H9 (cell line): ENCODE data around the gene TRRAP. TPM values are rescaled to one million over a fixed set of nuclear protein-coding genes. Genes with fewer than 3 reads are reported as not detected.

Experiments used
- DNase-seq: peaks from one replicate; pipeline ENCODE4 v3.0.0-alpha.2; 2017
- H2AFZ ChIP-seq: one replicate; pipeline ENCODE4 v1.6.1; 2013; ENCODE audit warnings: mild to moderate bottlenecking, low read length, control low read depth, moderate library complexity
- H2AK5ac ChIP-seq: 2 replicates; pipeline ENCODE4 v1.6.1; 2013; ENCODE audit warnings: low read length, control low read depth, mixed read lengths; ENCODE audit not compliant: insufficient read length
- H2BK120ac ChIP-seq: one replicate; pipeline ENCODE4 v1.6.1; 2013; ENCODE audit warnings: low read depth, mild to moderate bottlenecking, low read length, control low read depth, inconsistent platforms; ENCODE audit not compliant: poor library complexity, severe bottlenecking
- H2BK12ac ChIP-seq: 2 replicates; pipeline ENCODE4 v1.6.1; 2013; ENCODE audit warnings: low read length, control low read depth, mixed read lengths, low read depth; ENCODE audit not compliant: insufficient read length
- H2BK15ac ChIP-seq: 2 replicates; pipeline ENCODE4 v1.6.1; 2013; ENCODE audit warnings: low read depth, low read length, control low read depth
- H2BK20ac ChIP-seq: one replicate; pipeline ENCODE4 v1.6.1; 2013; ENCODE audit warnings: low read depth, mild to moderate bottlenecking, low read length, control low read depth, inconsistent platforms; ENCODE audit not compliant: poor library complexity, severe bottlenecking
- H2BK5ac ChIP-seq: 2 replicates; pipeline ENCODE4 v1.6.1; 2013; ENCODE audit warnings: low read length, control low read depth, mixed read lengths; ENCODE audit not compliant: insufficient read length
- H3K14ac ChIP-seq: 2 replicates; pipeline ENCODE4 v1.6.1; 2013; ENCODE audit warnings: low read length, control low read depth; ENCODE audit not compliant: insufficient read depth
- H3K18ac ChIP-seq: 2 replicates; pipeline ENCODE4 v1.6.1; 2013; ENCODE audit warnings: low read depth, mild to moderate bottlenecking, mixed read lengths, low read length, control low read depth; ENCODE audit not compliant: insufficient read length
- H3K23ac ChIP-seq: 2 replicates; pipeline ENCODE4 v1.6.1; 2013; ENCODE audit warnings: low read length, control low read depth, mixed read lengths, low read depth; ENCODE audit not compliant: insufficient read length
- H3K23me2 ChIP-seq: 2 replicates; pipeline ENCODE4 v1.6.1; 2013; ENCODE audit warnings: low read depth, mild to moderate bottlenecking, mixed read lengths, low read length, control low read depth; ENCODE audit not compliant: insufficient read length, poor library complexity, severe bottlenecking
- H3K27ac ChIP-seq: 2 replicates; pipeline ENCODE4 v1.5.1; 2013; ENCODE audit warnings: low read length, control low read depth, mixed read lengths, low read depth; ENCODE audit not compliant: insufficient read length
- H3K27me3 ChIP-seq: 2 replicates; pipeline ENCODE4 v1.6.1; 2013; ENCODE audit warnings: low read length, control low read depth, inconsistent platforms; ENCODE audit not compliant: insufficient read depth
- H3K4ac ChIP-seq: 2 replicates; pipeline ENCODE4 v1.6.1; 2013; ENCODE audit warnings: low read depth, mild to moderate bottlenecking, control low read depth, inconsistent platforms, low read length, moderate library complexity
- H3K4me1 ChIP-seq: 2 replicates; pipeline ENCODE4 v1.6.1; 2013; ENCODE audit warnings: low read length, control low read depth, inconsistent platforms; ENCODE audit not compliant: insufficient read depth
- H3K4me2 ChIP-seq: 2 replicates; pipeline ENCODE4 v1.6.1; 2013; ENCODE audit warnings: low read length, control low read depth, mixed read lengths; ENCODE audit not compliant: insufficient read length, insufficient read depth
- H3K56ac ChIP-seq: 2 replicates; pipeline ENCODE4 v1.6.1; 2013; ENCODE audit warnings: low read depth, mild to moderate bottlenecking, mixed read lengths, low read length, control low read depth; ENCODE audit not compliant: insufficient read length
- H3K79me1 ChIP-seq: 2 replicates; pipeline ENCODE4 v1.6.1; 2013; ENCODE audit warnings: low read depth, mild to moderate bottlenecking, moderate library complexity, low read length, control low read depth, inconsistent platforms; ENCODE audit not compliant: insufficient read depth, poor library complexity, severe bottlenecking
- H3K79me2 ChIP-seq: 2 replicates; pipeline ENCODE4 v1.6.1; 2013; ENCODE audit warnings: low read length, control low read depth, inconsistent platforms; ENCODE audit not compliant: insufficient read depth
- H3K9ac ChIP-seq: 2 replicates; pipeline ENCODE4 v1.6.1; 2013; ENCODE audit warnings: low read length, control low read depth, mixed read lengths; ENCODE audit not compliant: insufficient read length; ENCODE audit errors: extremely low read depth
- H3K9me3 ChIP-seq: one replicate; pipeline ENCODE4 v1.6.1; 2013; ENCODE audit warnings: low read depth, low read length, inconsistent platforms; ENCODE audit not compliant: control insufficient read depth
- H3T11ph ChIP-seq: one replicate; pipeline ENCODE4 v1.6.1; 2013; ENCODE audit warnings: mild to moderate bottlenecking, low read length, control low read depth, inconsistent platforms
- H4K20me1 ChIP-seq: one replicate; pipeline ENCODE4 v1.6.1; 2013; ENCODE audit not compliant: control insufficient read depth, insufficient read length, insufficient read depth
- H4K5ac ChIP-seq: 2 replicates; pipeline ENCODE4 v1.6.1; 2013; ENCODE audit warnings: low read depth, mild to moderate bottlenecking, mixed read lengths, low read length, control low read depth; ENCODE audit not compliant: insufficient read length
- H4K8ac ChIP-seq: replicated peaks from 2 replicates; pipeline ENCODE4 v1.6.1; 2013; ENCODE audit warnings: low read length, control low read depth, mixed read lengths, low read depth; ENCODE audit not compliant: insufficient read length
- H4K91ac ChIP-seq: 2 replicates; pipeline ENCODE4 v1.6.1; 2013; ENCODE audit warnings: low read depth, mild to moderate bottlenecking, moderate library complexity, mixed read lengths, low read length, control low read depth; ENCODE audit not compliant: insufficient read length
- H3K27ac Mint-ChIP-seq, 3 experiments: 2 replicates in 2 of 3; 3 replicates in 1 of 3; pipeline ENCODE4 v1.8.0; 2020 to 2021; ENCODE audit warnings: mixed read lengths in 3 of 3, mild to moderate bottlenecking in 1 of 3, moderate library complexity in 1 of 3
- H3K27me3 Mint-ChIP-seq: 2 replicates; pipeline ENCODE4 v1.8.0; 2021; ENCODE audit warnings: low read depth, mild to moderate bottlenecking, moderate library complexity, mixed read lengths
- H3K36me3 Mint-ChIP-seq, 3 experiments: 2 replicates in 2 of 3; 3 replicates in 1 of 3; pipeline ENCODE4 v1.8.0; 2020 to 2021; ENCODE audit warnings: low read depth in 3 of 3, mixed read lengths in 3 of 3; ENCODE audit not compliant: insufficient read depth in 1 of 3
- H3K4me1 Mint-ChIP-seq, 2 experiments: 2 replicates each; pipeline ENCODE4 v1.8.0; 2020; ENCODE audit warnings: mixed read lengths in 2 of 2
- H3K4me3 Mint-ChIP-seq, 2 experiments: 2 replicates in 1 of 2; 3 replicates in 1 of 2; pipeline ENCODE4 v1.8.0; 2020 to 2021; ENCODE audit warnings: mild to moderate bottlenecking in 2 of 2, mixed read lengths in 2 of 2, moderate library complexity in 1 of 2
- H3K9me3 Mint-ChIP-seq, 2 experiments: 2 replicates in 1 of 2; 3 replicates in 1 of 2; pipeline ENCODE4 v1.8.0; 2020; ENCODE audit warnings: mild to moderate bottlenecking in 2 of 2, mixed read lengths in 2 of 2, moderate library complexity in 1 of 2
- total RNA-seq: library from RNA; stranded (reverse); gene quantifications from 2 replicates; pipeline ENCODE4 v1.2.1, GENCODE V29; 2021
- TF ChIP-seq, protein P1 (sequence below): fragments of 200-600 bp; sonication (generic); conservative IDR thresholded peaks from 3 replicates; pipeline ENCODE4 v1.8.0; 2021; ENCODE audit warnings: antibody characterized with exemption, mild to moderate bottlenecking

TRRAP gene
- total RNA-seq, 1 experiment from 2014 or later = 58.6 TPM

DNA sequence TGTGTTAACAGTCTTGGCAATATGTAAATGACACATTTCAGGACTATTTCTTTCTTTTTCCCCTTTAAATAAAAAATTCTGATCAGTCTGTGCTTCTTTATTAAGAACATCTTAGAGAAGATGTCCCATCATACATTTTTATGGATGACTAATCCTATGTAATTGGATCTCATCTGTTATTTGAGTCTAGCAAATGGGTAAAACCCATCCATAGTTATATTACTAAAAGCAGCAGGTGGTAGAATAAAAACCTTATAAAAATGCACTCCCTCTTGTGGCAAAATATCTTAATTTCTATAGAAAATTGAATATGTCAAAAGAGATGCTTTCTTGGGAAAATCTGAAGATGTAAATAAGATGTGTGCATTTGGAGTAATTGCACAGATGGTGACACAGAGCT is 35.3 kb downstream of the TRRAP start:
- no peak overlapping the region for H3K4me3 Mint-ChIP-seq

More for the DNA sequence above, 35.3 kb downstream of the TRRAP start:
- no peak overlapping the region for H3K56ac ChIP-seq
- H2BK12ac ChIP-seq = no peak overlapping the region
- no peak overlapping the region for H3K27ac ChIP-seq
- no peak overlapping the region for H3K23ac ChIP-seq
- no peak overlapping the region for H4K8ac ChIP-seq
- H3K79me1 ChIP-seq = no peaks in the 10 kb centered on the region
- no peak overlapping the region for H2AK5ac ChIP-seq
- H3K14ac ChIP-seq = no peak overlapping the region
- H3K27me3 Mint-ChIP-seq = no peaks in the 10 kb centered on the region
- no peaks in the 10 kb centered on the region for H3K9me3 Mint-ChIP-seq
- TF ChIP-seq, protein P1, sequence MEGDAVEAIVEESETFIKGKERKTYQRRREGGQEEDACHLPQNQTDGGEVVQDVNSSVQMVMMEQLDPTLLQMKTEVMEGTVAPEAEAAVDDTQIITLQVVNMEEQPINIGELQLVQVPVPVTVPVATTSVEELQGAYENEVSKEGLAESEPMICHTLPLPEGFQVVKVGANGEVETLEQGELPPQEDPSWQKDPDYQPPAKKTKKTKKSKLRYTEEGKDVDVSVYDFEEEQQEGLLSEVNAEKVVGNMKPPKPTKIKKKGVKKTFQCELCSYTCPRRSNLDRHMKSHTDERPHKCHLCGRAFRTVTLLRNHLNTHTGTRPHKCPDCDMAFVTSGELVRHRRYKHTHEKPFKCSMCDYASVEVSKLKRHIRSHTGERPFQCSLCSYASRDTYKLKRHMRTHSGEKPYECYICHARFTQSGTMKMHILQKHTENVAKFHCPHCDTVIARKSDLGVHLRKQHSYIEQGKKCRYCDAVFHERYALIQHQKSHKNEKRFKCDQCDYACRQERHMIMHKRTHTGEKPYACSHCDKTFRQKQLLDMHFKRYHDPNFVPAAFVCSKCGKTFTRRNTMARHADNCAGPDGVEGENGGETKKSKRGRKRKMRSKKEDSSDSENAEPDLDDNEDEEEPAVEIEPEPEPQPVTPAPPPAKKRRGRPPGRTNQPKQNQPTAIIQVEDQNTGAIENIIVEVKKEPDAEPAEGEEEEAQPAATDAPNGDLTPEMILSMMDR = no peak
- H2BK20ac ChIP-seq = no peak overlapping the region
- H3K79me2 ChIP-seq = no peaks in the 10 kb centered on the region
- no peak overlapping the region for H3K4ac ChIP-seq
- H3K27ac Mint-ChIP-seq = no peak overlapping the region
- H4K5ac ChIP-seq = no peak overlapping the region
- no peaks in the 10 kb centered on the region for H3K27me3 ChIP-seq
- H2BK120ac ChIP-seq = no peak overlapping the region
- H4K20me1 ChIP-seq = no peaks in the 10 kb centered on the region
- H3K4me1 ChIP-seq = no peaks in the 10 kb centered on the region
- no peaks in the 10 kb centered on the region for H3K23me2 ChIP-seq
- no peaks in the 10 kb centered on the region for H3K9me3 ChIP-seq
- no peaks in the 10 kb centered on the region for H3K4me1 Mint-ChIP-seq
- no peak overlapping the region for H2BK15ac ChIP-seq
- no peak overlapping the region for H3K9ac ChIP-seq
- no peak overlapping the region for H3K18ac ChIP-seq
- DNase-seq = no peak
- peaks cover 45 to 92% (median 87%) of the 10 kb centered on the region in 3 experiments; a peak in 6 of 7 replicates for H3K36me3 Mint-ChIP-seq
- no peak overlapping the region for H2AFZ ChIP-seq
- no peak overlapping the region for H4K91ac ChIP-seq
- H2BK5ac ChIP-seq = no peak overlapping the region
- H3T11ph ChIP-seq = no peak overlapping the region
- no peak overlapping the region for H3K4me2 ChIP-seq
